ENCODE results near the gene HTR3C. TPM values are rescaled to one million over a fixed set of nuclear protein-coding genes. Genes with fewer than 3 reads are reported as not detected.

HTR3C gene
- total RNA-seq, 2 experiments from 2014 or later = not detected

DNA sequence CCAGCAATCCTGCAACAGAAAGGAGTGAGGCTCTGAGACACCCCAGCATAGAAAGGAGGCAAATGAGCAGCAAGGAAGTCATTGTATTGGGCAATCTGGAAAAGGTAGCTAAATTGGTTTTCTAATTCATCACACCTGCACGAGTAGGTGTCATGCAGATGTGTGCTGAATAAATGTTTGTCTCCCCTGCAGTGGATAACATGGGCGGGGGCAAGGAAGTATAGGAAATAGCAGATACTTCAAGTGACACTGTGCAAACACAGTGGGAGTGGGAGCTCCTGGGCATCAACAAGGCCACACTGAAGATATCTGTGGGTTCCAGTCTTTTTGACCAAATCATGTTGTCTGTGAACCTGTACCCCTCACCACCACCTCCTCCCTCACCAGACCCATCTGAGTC lies 29.6 kb downstream of the HTR3C start:
- Histone ChIP-seq H3K27ac (ENCODE audit: low read depth, low read length, poor library complexity, severe bottlenecking) (no peak overlapping the region), H3K9me2 (ENCODE audit: insufficient read depth, low read length) (no peaks in the 10 kb centered on the region), H3K79me2 (ENCODE audit: insufficient read depth, low read depth, low read length) (no peaks in the 10 kb centered on the region), H4K20me1 (ENCODE audit: insufficient read depth, low read length) (no peaks in the 10 kb centered on the region), H3K9me3 (ENCODE audit: low read length) (no peaks in the 10 kb centered on the region), H3K36me3 (ENCODE audit: insufficient read depth, low read length) (no peaks in the 10 kb centered on the region), H3K4me2 (ENCODE audit: low read length) (no peak overlapping the region), H3K4me1 (ENCODE audit: insufficient read depth, low read length, poor library complexity, severe bottlenecking) (no peaks in the 10 kb centered on the region), H3K4me3 (ENCODE audit: low read depth, low read length, poor library complexity, severe bottlenecking) (no peak overlapping the region), H2AFZ (ENCODE audit: low read length) (no peak overlapping the region)
- no peak for DNase-seq (ENCODE audit: low spot score)
- intact Hi-C loops (cut with micrococcal nuclease; ENCODE audit: unreplicated experiment) = no loop called here
- TF ChIP-seq, protein P1, sequence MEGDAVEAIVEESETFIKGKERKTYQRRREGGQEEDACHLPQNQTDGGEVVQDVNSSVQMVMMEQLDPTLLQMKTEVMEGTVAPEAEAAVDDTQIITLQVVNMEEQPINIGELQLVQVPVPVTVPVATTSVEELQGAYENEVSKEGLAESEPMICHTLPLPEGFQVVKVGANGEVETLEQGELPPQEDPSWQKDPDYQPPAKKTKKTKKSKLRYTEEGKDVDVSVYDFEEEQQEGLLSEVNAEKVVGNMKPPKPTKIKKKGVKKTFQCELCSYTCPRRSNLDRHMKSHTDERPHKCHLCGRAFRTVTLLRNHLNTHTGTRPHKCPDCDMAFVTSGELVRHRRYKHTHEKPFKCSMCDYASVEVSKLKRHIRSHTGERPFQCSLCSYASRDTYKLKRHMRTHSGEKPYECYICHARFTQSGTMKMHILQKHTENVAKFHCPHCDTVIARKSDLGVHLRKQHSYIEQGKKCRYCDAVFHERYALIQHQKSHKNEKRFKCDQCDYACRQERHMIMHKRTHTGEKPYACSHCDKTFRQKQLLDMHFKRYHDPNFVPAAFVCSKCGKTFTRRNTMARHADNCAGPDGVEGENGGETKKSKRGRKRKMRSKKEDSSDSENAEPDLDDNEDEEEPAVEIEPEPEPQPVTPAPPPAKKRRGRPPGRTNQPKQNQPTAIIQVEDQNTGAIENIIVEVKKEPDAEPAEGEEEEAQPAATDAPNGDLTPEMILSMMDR (conservative IDR thresholded peaks at IDR 0.05; ENCODE audit: low read length) = no peak
- no peak for TF ChIP-seq EZH2phosphoT487 (IDR thresholded peaks at IDR 0.05; ENCODE audit: borderline replicate concordance, low read depth, low read length)
- BruUV-seq (replicated peaks) = no TSS peak
- CTCF ChIA-PET (ENCODE audit: unreplicated experiment) = no interaction called here
- POLR2A ChIA-PET = no interaction called here

DNA sequence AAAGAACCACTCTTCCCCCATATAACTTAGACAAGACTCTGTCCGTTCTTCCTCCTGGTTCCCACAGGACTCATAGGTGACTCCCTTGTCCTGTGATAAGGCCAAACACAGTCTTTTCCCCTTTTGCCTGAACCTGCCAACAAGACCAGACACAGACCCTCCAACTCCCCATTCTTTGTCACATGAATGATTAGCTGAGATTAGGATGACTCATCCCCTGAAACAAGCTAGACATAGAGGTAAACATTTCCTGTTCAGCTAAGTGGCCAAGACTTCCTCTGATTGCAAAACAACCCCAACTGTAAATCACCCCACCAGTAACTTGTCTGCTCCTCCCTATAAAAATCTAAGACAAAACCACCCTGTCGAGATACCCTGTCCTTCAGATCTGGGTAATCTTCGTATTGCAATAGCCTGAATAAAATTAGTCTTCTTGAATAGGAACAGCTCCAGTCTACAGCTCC lies 32.6 kb downstream of the HTR3C start:
- Histone ChIP-seq H3K4me1 (ENCODE audit: insufficient read depth, low read length, poor library complexity, severe bottlenecking) (no peaks in the 10 kb centered on the region), H3K79me2 (ENCODE audit: insufficient read depth, low read depth, low read length) (no peaks in the 10 kb centered on the region), H3K9me3 (ENCODE audit: low read length) (no peaks in the 10 kb centered on the region), H3K36me3 (ENCODE audit: insufficient read depth, low read length) (no peaks in the 10 kb centered on the region), H3K4me2 (ENCODE audit: low read length) (no peak overlapping the region), H2AFZ (ENCODE audit: low read length) (no peak overlapping the region), H3K9me2 (ENCODE audit: insufficient read depth, low read length) (no peaks in the 10 kb centered on the region), H4K20me1 (ENCODE audit: insufficient read depth, low read length) (no peaks in the 10 kb centered on the region), H3K27ac (ENCODE audit: low read depth, low read length, poor library complexity, severe bottlenecking) (no peak overlapping the region), H3K4me3 (ENCODE audit: low read depth, low read length, poor library complexity, severe bottlenecking) (no peak overlapping the region)
- TF ChIP-seq, protein P1 (conservative IDR thresholded peaks at IDR 0.05; ENCODE audit: low read length) = no peak
- TF ChIP-seq EZH2phosphoT487 (IDR thresholded peaks at IDR 0.05; ENCODE audit: borderline replicate concordance, low read depth, low read length) = no peak
- ChIA-PET CTCF (ENCODE audit: unreplicated experiment) (no interaction called here), POLR2A (no interaction called here)
- BruUV-seq (replicated peaks) = no TSS peak
- intact Hi-C loops (cut with micrococcal nuclease; ENCODE audit: unreplicated experiment) = no loop called here
- no peak for DNase-seq (ENCODE audit: low spot score)

DNA sequence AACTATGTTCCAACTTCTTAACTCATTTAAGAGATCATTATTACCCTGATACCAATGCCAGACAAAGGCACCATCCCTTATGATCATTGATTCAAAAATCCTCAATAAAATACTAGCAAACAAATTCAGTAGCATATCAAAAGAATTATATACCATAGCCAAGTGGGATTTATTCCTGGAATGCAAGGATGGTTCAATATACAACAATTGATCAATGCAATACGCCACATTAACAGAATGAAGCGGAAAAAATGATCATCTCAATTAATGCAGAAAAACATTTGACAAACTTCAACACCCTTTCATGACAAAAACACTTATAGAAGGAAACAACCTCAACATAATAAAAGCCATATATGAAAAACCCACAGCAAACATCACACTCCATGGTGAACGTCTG lies 39.4 kb downstream of the HTR3C start:
- ChIA-PET POLR2A (no interaction called here), CTCF (ENCODE audit: unreplicated experiment) (no interaction called here)
- Histone ChIP-seq H2AFZ (ENCODE audit: low read length) (no peak overlapping the region), H4K20me1 (ENCODE audit: insufficient read depth, low read length) (no peaks in the 10 kb centered on the region), H3K36me3 (ENCODE audit: insufficient read depth, low read length) (no peaks in the 10 kb centered on the region), H3K27ac (ENCODE audit: low read depth, low read length, poor library complexity, severe bottlenecking) (no peak overlapping the region), H3K9me2 (ENCODE audit: insufficient read depth, low read length) (no peaks in the 10 kb centered on the region), H3K4me3 (ENCODE audit: low read depth, low read length, poor library complexity, severe bottlenecking) (no peak overlapping the region), H3K79me2 (ENCODE audit: insufficient read depth, low read depth, low read length) (no peaks in the 10 kb centered on the region), H3K4me1 (ENCODE audit: insufficient read depth, low read length, poor library complexity, severe bottlenecking) (no peaks in the 10 kb centered on the region), H3K4me2 (ENCODE audit: low read length) (no peak overlapping the region), H3K9me3 (ENCODE audit: low read length) (peaks cover 7% of the 10 kb centered on the region)
- no peak for DNase-seq (ENCODE audit: low spot score)
- TF ChIP-seq EZH2phosphoT487 (IDR thresholded peaks at IDR 0.05; ENCODE audit: borderline replicate concordance, low read depth, low read length) = no peak
- TF ChIP-seq, protein P1 (conservative IDR thresholded peaks at IDR 0.05; ENCODE audit: low read length) = no peak
- BruUV-seq (replicated peaks) = no TSS peak
- intact Hi-C loops (cut with micrococcal nuclease; ENCODE audit: unreplicated experiment) = no loop called here
